ENCODE measurements around the gene WSB1.
A peak's percentile ranks its signal among the peaks of the same experiment; 100 is the strongest.
"Not testable (repeated sequence)": the region's sequence is repeated elsewhere in the genome, so short reads cannot be mapped to it uniquely, and the experiment has no call there.

The WSB1 gene

GRCh38 chr17:27327871-27328270 lies 34.0 kb downstream of the WSB1 start:
- Histone ChIP-seq H3K4me1 (ENCODE audit: insufficient read depth, low read length) (peaks cover 17% of the 10 kb centered on the region), H4K20me1 (ENCODE audit: insufficient read depth, low read length) (no peaks in the 10 kb centered on the region), H3K27me3 (ENCODE audit: insufficient read depth, low read length, poor library complexity) (no peaks in the 10 kb centered on the region), H3K9me3 (ENCODE audit: insufficient read depth, low read length, severe bottlenecking) (no peaks in the 10 kb centered on the region), H3K4me2 (ENCODE audit: insufficient read depth, low read length) (no peak overlapping the region), H3K36me3 (ENCODE audit: insufficient read depth, low read length) (no peaks in the 10 kb centered on the region), H3K9ac (ENCODE audit: low read depth, low read length) (no peak overlapping the region), H2AFZ (ENCODE audit: low read depth, low read length) (no peak overlapping the region), H3K27ac (ENCODE audit: low read length) (no peak overlapping the region), H3K4me3 (ENCODE audit: low read depth in 1 of 2, low read length in 2 of 2) (no peak overlapping the region), H3K79me2 (ENCODE audit: insufficient read depth, low read length) (no peaks in the 10 kb centered on the region)
- TF ChIP-seq EZH2 (IDR thresholded peaks at IDR 0.05; ENCODE audit: borderline replicate concordance, low read depth, low read length, severe bottlenecking), result no peak
- no peak for TF ChIP-seq CTCF (IDR thresholded peaks at IDR 0.05; ENCODE audit: borderline replicate concordance, extremely low read depth, low read length, poor library complexity, severe bottlenecking)
- DNase-seq (no peak), ATAC-seq (ENCODE audit: insufficient read depth, low read depth) (no peak)

GRCh38 chr17:27328686-27329085 lies 34.8 kb downstream of the WSB1 start:
- H3K4me1 ChIP-seq (ENCODE audit: insufficient read depth, low read length), result peaks cover 25% of the 10 kb centered on the region
- not testable (repeated sequence) for H4K20me1 ChIP-seq (ENCODE audit: insufficient read depth, low read length); H3K27me3 ChIP-seq (ENCODE audit: insufficient read depth, low read length, poor library complexity); H3K9me3 ChIP-seq (ENCODE audit: insufficient read depth, low read length, severe bottlenecking); H3K9ac ChIP-seq (ENCODE audit: low read depth, low read length); DNase-seq; H3K4me2 ChIP-seq (ENCODE audit: insufficient read depth, low read length); H3K79me2 ChIP-seq (ENCODE audit: insufficient read depth, low read length); ATAC-seq (ENCODE audit: insufficient read depth, low read depth); H3K36me3 ChIP-seq (ENCODE audit: insufficient read depth, low read length); H3K27ac ChIP-seq (ENCODE audit: low read length); H2AFZ ChIP-seq (ENCODE audit: low read depth, low read length); H3K4me3 ChIP-seq (ENCODE audit: low read depth in 1 of 2, low read length in 2 of 2)

GRCh38 chr17:27329146-27329805 lies 35.4 kb downstream of the WSB1 start:
- Histone ChIP-seq H3K4me3 (ENCODE audit: low read depth in 1 of 2, low read length in 2 of 2) (no peak overlapping the region), H4K20me1 (ENCODE audit: insufficient read depth, low read length) (no peaks in the 10 kb centered on the region), H3K9ac (ENCODE audit: low read depth, low read length) (no peak overlapping the region), H3K4me1 (ENCODE audit: insufficient read depth, low read length) (peaks cover 29% of the 10 kb centered on the region), H3K4me2 (ENCODE audit: insufficient read depth, low read length) (no peak overlapping the region), H3K27me3 (ENCODE audit: insufficient read depth, low read length, poor library complexity) (no peaks in the 10 kb centered on the region), H3K9me3 (ENCODE audit: insufficient read depth, low read length, severe bottlenecking) (no peaks in the 10 kb centered on the region), H3K27ac (ENCODE audit: low read length) (no peak overlapping the region), H3K36me3 (ENCODE audit: insufficient read depth, low read length) (no peaks in the 10 kb centered on the region), H2AFZ (ENCODE audit: low read depth, low read length) (no peak overlapping the region), H3K79me2 (ENCODE audit: insufficient read depth, low read length) (no peaks in the 10 kb centered on the region)
- no peak for TF ChIP-seq EZH2 (IDR thresholded peaks at IDR 0.05; ENCODE audit: borderline replicate concordance, low read depth, low read length, severe bottlenecking)
- no peak for DNase-seq
- ATAC-seq (ENCODE audit: insufficient read depth, low read depth), result no peak

GRCh38 chr17:27332047-27332393 lies 38.1 kb downstream of the WSB1 start:
- no peak overlapping the region; the same call in 1 of the 2 replicates for H3K9ac ChIP-seq (ENCODE audit: low read depth, low read length)
- no peaks in the 10 kb centered on the region for H3K79me2 ChIP-seq (ENCODE audit: insufficient read depth, low read length)
- H3K4me2 ChIP-seq (ENCODE audit: insufficient read depth, low read length), result peak overlapping the region; percentile 88
- peak overlapping the region; percentile 74; the same call in 1 of the 2 replicates for H3K27ac ChIP-seq (ENCODE audit: low read length)
- no peak for DNase-seq
- H2AFZ ChIP-seq (ENCODE audit: low read depth, low read length), result peak overlapping the region; percentile 87
- H3K4me3 ChIP-seq (ENCODE audit: low read depth in 1 of 2, low read length in 2 of 2), result no peak overlapping the region; a peak in 1 of 4 replicates
- peaks cover 29% of the 10 kb centered on the region for H3K4me1 ChIP-seq (ENCODE audit: insufficient read depth, low read length)
- TF ChIP-seq EZH2 (IDR thresholded peaks at IDR 0.05; ENCODE audit: borderline replicate concordance, low read depth, low read length, severe bottlenecking) (no peak), CTCF (IDR thresholded peaks at IDR 0.05; ENCODE audit: borderline replicate concordance, extremely low read depth, low read length, poor library complexity, severe bottlenecking) (no peak)
- no peak for ATAC-seq (ENCODE audit: insufficient read depth, low read depth)
- H4K20me1 ChIP-seq (ENCODE audit: insufficient read depth, low read length), result no peaks in the 10 kb centered on the region
- H3K27me3 ChIP-seq (ENCODE audit: insufficient read depth, low read length, poor library complexity), result no peaks in the 10 kb centered on the region
- no peaks in the 10 kb centered on the region for H3K36me3 ChIP-seq (ENCODE audit: insufficient read depth, low read length)
- H3K9me3 ChIP-seq (ENCODE audit: insufficient read depth, low read length, severe bottlenecking), result no peaks in the 10 kb centered on the region

Data from DND-41 (cell line).